DOHH2 (cell line): Measurements from ENCODE around the gene PDGFD.

ENCODE experiments used
- EZH2phosphoT487 ChIP-seq: fragments of 200-600 bp; sonication (generic); IDR thresholded peaks from 2 replicates; pipeline ENCODE4 v1.6.1; 2017; ENCODE audit warnings: borderline replicate concordance, mild to moderate bottlenecking, antibody characterized with exemption, low read length, moderate library complexity, mixed read lengths
- TF ChIP-seq, protein P1 (sequence below): fragments of 200-600 bp; sonication (generic); IDR thresholded peaks from one replicate; pipeline ENCODE4 v1.5.1; 2014; ENCODE audit warnings: antibody characterized with exemption, mild to moderate bottlenecking, low read depth, low read length; ENCODE audit not compliant: poor library complexity, severe bottlenecking

DNA sequence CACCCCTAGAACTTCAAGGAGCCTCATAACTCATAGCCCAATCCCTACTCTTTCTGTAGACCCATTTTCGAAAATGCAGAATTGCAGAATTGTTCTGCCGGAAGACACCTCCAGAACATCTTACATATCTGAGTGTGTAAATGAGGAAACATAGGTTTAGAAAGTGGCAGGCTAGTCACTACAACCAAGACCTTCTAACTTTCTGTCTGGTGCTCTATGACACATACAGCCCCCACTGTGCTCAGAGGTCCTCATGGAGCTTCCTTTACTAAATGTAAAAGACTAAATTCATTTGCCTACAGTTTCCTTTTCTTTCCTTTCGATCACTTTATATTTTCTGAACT lies 259.7 kb downstream of the PDGFD start:
- TF ChIP-seq, protein P1, sequence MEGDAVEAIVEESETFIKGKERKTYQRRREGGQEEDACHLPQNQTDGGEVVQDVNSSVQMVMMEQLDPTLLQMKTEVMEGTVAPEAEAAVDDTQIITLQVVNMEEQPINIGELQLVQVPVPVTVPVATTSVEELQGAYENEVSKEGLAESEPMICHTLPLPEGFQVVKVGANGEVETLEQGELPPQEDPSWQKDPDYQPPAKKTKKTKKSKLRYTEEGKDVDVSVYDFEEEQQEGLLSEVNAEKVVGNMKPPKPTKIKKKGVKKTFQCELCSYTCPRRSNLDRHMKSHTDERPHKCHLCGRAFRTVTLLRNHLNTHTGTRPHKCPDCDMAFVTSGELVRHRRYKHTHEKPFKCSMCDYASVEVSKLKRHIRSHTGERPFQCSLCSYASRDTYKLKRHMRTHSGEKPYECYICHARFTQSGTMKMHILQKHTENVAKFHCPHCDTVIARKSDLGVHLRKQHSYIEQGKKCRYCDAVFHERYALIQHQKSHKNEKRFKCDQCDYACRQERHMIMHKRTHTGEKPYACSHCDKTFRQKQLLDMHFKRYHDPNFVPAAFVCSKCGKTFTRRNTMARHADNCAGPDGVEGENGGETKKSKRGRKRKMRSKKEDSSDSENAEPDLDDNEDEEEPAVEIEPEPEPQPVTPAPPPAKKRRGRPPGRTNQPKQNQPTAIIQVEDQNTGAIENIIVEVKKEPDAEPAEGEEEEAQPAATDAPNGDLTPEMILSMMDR, result no peak
- TF ChIP-seq EZH2phosphoT487, result no peak
